NCI-H82 treated with DMSO at 0.1 percent for 48 hours (cell line): ENCODE data around the gene IGSF6.
"Not testable (repeated sequence)": the region's sequence is repeated elsewhere in the genome, so short reads cannot be mapped to it uniquely, and the experiment has no call there.

ENCODE experiments used
- DNase-seq: peaks from one replicate; lab custom pipeline; 2025; ENCODE audit not compliant: unreplicated experiment; lab: John Stamatoyannopoulos, UW

Gene IGSF6

GRCh38 chr16:21652453-21652852, at the start of gene IGSF6:
Gene IGSF6, minus strand, starts transcription at chr16:21652608. Its CDS starts 10 bp downstream, at chr16:21652598.
- DNase-seq = no peak

GRCh38 chr16:21701271-21701670, 48.9 kb upstream of the IGSF6 start:
- no peak for DNase-seq

GRCh38 chr16:21698169-21699032, 46.0 kb upstream of the IGSF6 start:
- DNase-seq = no peak

- DNase-seq = no peak
These were observed 44.6 kb upstream of the IGSF6 start for GRCh38 chr16:21697032-21697431.

- no peak for DNase-seq
These were observed 42.2 kb upstream of the IGSF6 start for GRCh38 chr16:21694609-21695008.

- not testable (repeated sequence) for DNase-seq
These were observed 38.6 kb upstream of the IGSF6 start for GRCh38 chr16:21690967-21691366.

GRCh38 chr16:21689107-21689506, 36.7 kb upstream of the IGSF6 start:
- DNase-seq = no peak

GRCh38 chr16:21685034-21685455, 32.6 kb upstream of the IGSF6 start:
- DNase-seq = no peak

GRCh38 chr16:21684199-21684598, 31.8 kb upstream of the IGSF6 start:
- no peak for DNase-seq

- no peak for DNase-seq
These were observed 30.8 kb upstream of the IGSF6 start for GRCh38 chr16:21683184-21683583.

GRCh38 chr16:21680714-21681113, 28.3 kb upstream of the IGSF6 start:
- DNase-seq = not testable (repeated sequence)

- not testable (repeated sequence) for DNase-seq
These were observed 22.0 kb upstream of the IGSF6 start for GRCh38 chr16:21674456-21674855.

- no peak for DNase-seq
These were observed 21.1 kb upstream of the IGSF6 start for GRCh38 chr16:21673469-21673868.

GRCh38 chr16:21667575-21667974, 15.2 kb upstream of the IGSF6 start:
- no peak for DNase-seq

GRCh38 chr16:21666772-21667171, 14.4 kb upstream of the IGSF6 start:
- no peak for DNase-seq

- no peak for DNase-seq
These were observed 12.5 kb upstream of the IGSF6 start for GRCh38 chr16:21664801-21665492.

GRCh38 chr16:21663889-21664647, 11.7 kb upstream of the IGSF6 start, which contains the start of gene OTOA:
Gene OTOA, plus strand, starts transcription at chr16:21663968. Its CDS starts 14,547 bp downstream, at chr16:21678515.
- no peak for DNase-seq

GRCh38 chr16:21659124-21659523, 6.7 kb upstream of the IGSF6 start:
- no peak for DNase-seq

- DNase-seq = no peak
These were observed 4.7 kb upstream of the IGSF6 start for GRCh38 chr16:21656795-21657768.

GRCh38 chr16:21654881-21655280, 2.5 kb upstream of the IGSF6 start:
- DNase-seq = no peak
